Ovary (tissue), 9 donors: Measurements from ENCODE around the gene C10orf143. TPM values are rescaled to one million over a fixed set of nuclear protein-coding genes. Genes with fewer than 3 reads are reported as not detected.

Source experiments
- DNase-seq, 5 donors: peaks; one replicate each; pipeline ENCODE4 v3.0.0-alpha.2; 2019 to 2020
- H3K27ac ChIP-seq, 2 donors: fragments of 200-600 bp; one replicate each; pipeline versions ENCODE4 v1.5.1 to v1.8.0; 2019 to 2022
- H3K27me3 ChIP-seq: fragments of 200-600 bp; one replicate; pipeline ENCODE4 v1.8.0; 2022
- H3K36me3 ChIP-seq: fragments of 200-600 bp; sonication (generic); one replicate; pipeline ENCODE4 v1.5.1; 2019
- H3K4me1 ChIP-seq: one replicate; pipeline ENCODE4 v1.8.1; 2013; ENCODE audit warnings: mild to moderate bottlenecking, moderate library complexity; ENCODE audit not compliant: insufficient read depth
- H3K4me3 ChIP-seq: fragments of 200-600 bp; sonication (generic); one replicate; pipeline ENCODE4 v1.5.1; 2017
- H3K9me3 ChIP-seq, 2 donors: fragments of 200-600 bp in 1 of 2; sonication (generic) in 1 of 2; one replicate each; pipeline versions ENCODE4 v1.5.1 to v1.8.1; 2013 to 2019; ENCODE audit warnings: mild to moderate bottlenecking in 1 of 2, moderate library complexity in 1 of 2
- EP300 ChIP-seq: sonication (generic); formaldehyde crosslinking; IDR thresholded peaks from one replicate; pipeline ENCODE4 v1.6.1; 2017; ENCODE audit warnings: antibody characterized with exemption
- POLR2A ChIP-seq: fragments of 450-650 bp; IDR thresholded peaks from one replicate; pipeline ENCODE4 v1.6.1; 2017; ENCODE audit warnings: antibody characterized with exemption, mild to moderate bottlenecking, moderate library complexity
- WGBS, 3 donors: extraction: QIAGEN DNeasy Blood & Tissue Kit in 1 of 3; methylation state at CpG; one replicate each; pipeline versions ENCODE4 v1.1.5 to v1.1.7; 2013 to 2017; 5-methylcytosine and 5-hydroxymethylcytosine counted together
- intact Hi-C, 4 donors: fragments of 100-400 bp; cut with DNase I; formaldehyde crosslinking; loops; one replicate each; pipeline versions ENCODE4 v1.11.0 to v1.15.1; 2022 to 2023
- polyA plus RNA-seq, 2 donors: library from polyadenylated mRNA; stranded (reverse); fragments of 200-250 nt in 1 of 2; fragments of 350-450 nt in 1 of 2; fragmentation: Illumina TruSeq in 1 of 2; extraction: RNeasy Lipid Tissue Mini Kit (QIAGEN cat#74804) in 1 of 2; gene quantifications; one replicate each; pipeline ENCODE4 v1.2.3, GENCODE V29; 2013 to 2014
- total RNA-seq, 7 donors: library from RNA; depleted of rRNA in 2 of 7; stranded (reverse); fragments of >200 nt in 2 of 7; fragmentation: NEBNext Ultra II Directional in 3 of 7; extraction: Animal tissue kit (Norgen Biotek cat#: 25700) in 3 of 7; gene quantifications; one replicate each; pipeline versions ENCODE4 v1.1.0 to v1.2.4, GENCODE V29; 2016 to 2023
- TF ChIP-seq, protein P1 (sequence below), 3 donors: fragments of 450-650 bp in 2 of 3; fragments of 200-600 bp in 1 of 3; IDR thresholded peaks; one replicate each; pipeline versions ENCODE4 v1.5.1 to v1.8.0; 2016 to 2022; ENCODE audit warnings: antibody characterized with exemption in 3 of 3, mild to moderate bottlenecking in 1 of 3
- donor health status: DM: no; HTN: no; CAD: no; lungs with moderate emphysema.
- donor health status: DM: no; HTN: no; CAD: no.
- donor health status: Bipolar disorder and iron deficiency.
- donor health status: DM: yes; HTN: yes; CAD: no.
- donor health status: DM: no; HTN: no; CAD: no.
- donor health status: DM: yes; HTN: yes; CAD: no.

C10orf143 gene
- total and polyA plus RNA-seq, 9 donors = 3.1 to 10.3 (median 5.9) TPM

DNA sequence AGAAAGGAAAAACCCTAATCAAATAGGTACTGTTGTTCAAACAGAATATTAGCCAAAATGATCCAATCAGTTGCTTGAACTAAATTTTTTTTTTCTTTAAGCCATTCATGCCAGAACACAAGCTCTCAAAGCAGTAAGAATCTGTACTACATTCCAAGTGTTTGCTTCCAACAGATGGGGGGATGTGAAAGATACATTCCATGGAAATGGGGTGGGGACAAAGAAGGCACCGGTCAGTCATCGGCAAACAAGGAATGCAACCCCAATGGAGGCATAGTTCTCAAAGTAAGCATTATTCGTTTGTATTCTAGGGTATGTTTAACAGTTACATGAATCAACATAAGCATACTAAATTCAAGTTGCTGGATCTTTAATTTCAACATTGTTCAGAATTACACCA lies 32.5 kb downstream of the C10orf143 start:
- TF ChIP-seq EP300 = no peak
- TF ChIP-seq POLR2A = no peak
- TF ChIP-seq, protein P1, sequence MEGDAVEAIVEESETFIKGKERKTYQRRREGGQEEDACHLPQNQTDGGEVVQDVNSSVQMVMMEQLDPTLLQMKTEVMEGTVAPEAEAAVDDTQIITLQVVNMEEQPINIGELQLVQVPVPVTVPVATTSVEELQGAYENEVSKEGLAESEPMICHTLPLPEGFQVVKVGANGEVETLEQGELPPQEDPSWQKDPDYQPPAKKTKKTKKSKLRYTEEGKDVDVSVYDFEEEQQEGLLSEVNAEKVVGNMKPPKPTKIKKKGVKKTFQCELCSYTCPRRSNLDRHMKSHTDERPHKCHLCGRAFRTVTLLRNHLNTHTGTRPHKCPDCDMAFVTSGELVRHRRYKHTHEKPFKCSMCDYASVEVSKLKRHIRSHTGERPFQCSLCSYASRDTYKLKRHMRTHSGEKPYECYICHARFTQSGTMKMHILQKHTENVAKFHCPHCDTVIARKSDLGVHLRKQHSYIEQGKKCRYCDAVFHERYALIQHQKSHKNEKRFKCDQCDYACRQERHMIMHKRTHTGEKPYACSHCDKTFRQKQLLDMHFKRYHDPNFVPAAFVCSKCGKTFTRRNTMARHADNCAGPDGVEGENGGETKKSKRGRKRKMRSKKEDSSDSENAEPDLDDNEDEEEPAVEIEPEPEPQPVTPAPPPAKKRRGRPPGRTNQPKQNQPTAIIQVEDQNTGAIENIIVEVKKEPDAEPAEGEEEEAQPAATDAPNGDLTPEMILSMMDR (IDR thresholded peaks at IDR 0.05) = no peak
- no peak for DNase-seq
- 76 to 87% (median 81%) methylated on average over 3 of the region's 3 CpGs for WGBS, 3 donors
- intact Hi-C loops = no loop called here
- Histone ChIP-seq H3K27ac (no peak overlapping the region), H3K9me3 (no peaks in the 10 kb centered on the region), H3K4me1 (no peaks in the 10 kb centered on the region), H3K27me3 (no peaks in the 10 kb centered on the region), H3K36me3 (no peaks in the 10 kb centered on the region), H3K4me3 (no peak overlapping the region)

DNA sequence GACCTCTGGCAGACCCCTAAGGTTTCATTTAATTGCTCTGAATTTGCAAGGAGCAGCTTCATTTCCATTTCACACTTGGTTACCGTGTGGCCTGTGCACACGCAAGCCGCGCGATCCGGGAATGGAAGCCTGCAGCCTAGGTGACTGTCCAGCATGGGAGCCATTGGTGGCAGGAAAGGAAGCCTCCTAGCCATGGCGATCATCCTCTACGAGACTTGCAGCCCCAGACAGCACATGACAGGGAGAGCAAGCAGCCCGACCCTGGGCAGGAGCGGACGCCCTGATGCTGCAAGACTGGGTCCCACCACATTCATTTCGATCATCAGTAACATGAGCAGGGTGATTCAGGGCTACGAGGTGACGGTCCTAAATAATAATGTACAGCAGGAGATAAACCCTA lies 33.9 kb downstream of the C10orf143 start:
- Histone ChIP-seq H3K36me3 (no peaks in the 10 kb centered on the region), H3K4me3 (no peak overlapping the region), H3K9me3 (no peaks in the 10 kb centered on the region), H3K27me3 (no peaks in the 10 kb centered on the region), H3K4me1 (no peaks in the 10 kb centered on the region), H3K27ac (no peak overlapping the region)
- intact Hi-C loops = no loop called here
- DNase-seq = no peak
- WGBS, 3 donors = 92 to 98% (median 96%) methylated on average over 14 of the region's 14 CpGs
- TF ChIP-seq, protein P1 (IDR thresholded peaks at IDR 0.05) = no peak
- TF ChIP-seq POLR2A = no peak
- no peak for TF ChIP-seq EP300

GRCh38 chr10:130074639-130075038 lies 36.0 kb downstream of the C10orf143 start:
- DNase-seq = no peak
- WGBS, 3 donors = 57 to 63% (median 59%) methylated on average over 1 of the region's 1 CpG
- H3K36me3 ChIP-seq = no peaks in the 10 kb centered on the region
- H3K9me3 ChIP-seq = no peaks in the 10 kb centered on the region
- intact Hi-C loops = no loop called here
- no peaks in the 10 kb centered on the region for H3K4me1 ChIP-seq
- H3K27ac ChIP-seq = no peak overlapping the region
- TF ChIP-seq POLR2A (no peak), EP300 (no peak)
- TF ChIP-seq, protein P1 (IDR thresholded peaks at IDR 0.05) = no peak
- no peaks in the 10 kb centered on the region for H3K27me3 ChIP-seq
- no peak overlapping the region for H3K4me3 ChIP-seq

DNA sequence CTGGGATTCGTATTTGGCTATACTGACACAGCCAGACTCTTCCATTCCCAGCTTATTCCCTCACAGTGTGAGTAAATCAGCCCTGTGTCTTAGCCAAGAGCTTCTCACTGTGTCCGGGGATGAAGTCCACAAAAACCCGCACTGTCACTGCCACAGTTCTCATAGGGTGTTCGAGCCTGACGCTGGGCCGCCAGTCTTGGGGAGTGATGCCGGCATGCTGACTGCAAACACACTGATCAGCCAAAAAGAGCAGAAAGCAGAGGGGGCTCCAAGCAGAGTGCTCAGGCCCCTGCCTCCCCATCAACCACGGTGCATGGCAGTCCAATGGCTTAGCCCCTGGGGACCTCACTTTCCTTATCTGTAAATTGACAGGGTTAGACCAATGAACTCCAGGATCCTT lies 36.7 kb downstream of the C10orf143 start:
- DNase-seq = no peak
- WGBS, 3 donors = 93 to 95% (median 93%) methylated on average over 8 of the region's 8 CpGs
- TF ChIP-seq EP300 (no peak), POLR2A (no peak)
- TF ChIP-seq, protein P1 (IDR thresholded peaks at IDR 0.05) = no peak
- Histone ChIP-seq H3K27me3 (no peaks in the 10 kb centered on the region), H3K36me3 (no peaks in the 10 kb centered on the region), H3K4me3 (no peak overlapping the region), H3K27ac (no peak overlapping the region), H3K9me3 (no peaks in the 10 kb centered on the region), H3K4me1 (no peaks in the 10 kb centered on the region)
- intact Hi-C loops = no loop called here

DNA sequence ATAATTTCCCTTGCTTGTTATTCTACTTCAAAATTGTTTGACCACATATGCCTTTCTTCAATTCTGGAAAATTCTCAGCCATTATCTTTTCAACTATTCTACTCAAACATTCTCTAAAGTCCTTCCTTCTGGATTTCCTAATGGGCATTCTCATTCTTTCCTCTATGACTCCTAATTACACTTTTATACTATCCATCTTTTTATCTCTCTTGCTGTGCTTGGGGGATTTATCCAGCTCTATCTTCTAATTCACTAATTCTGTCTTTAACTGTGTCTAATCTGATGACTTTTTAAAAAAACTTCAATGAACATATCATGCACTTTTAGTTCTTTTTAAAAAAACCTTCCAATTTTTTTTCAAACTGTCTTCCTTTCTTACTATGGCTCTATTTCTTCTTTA lies 38.4 kb downstream of the C10orf143 start:
- DNase-seq = no peak

More for the DNA sequence above, 38.4 kb downstream of the C10orf143 start:
- Histone ChIP-seq H3K36me3 (no peaks in the 10 kb centered on the region), H3K9me3 (no peaks in the 10 kb centered on the region), H3K27ac (no peak overlapping the region), H3K27me3 (no peaks in the 10 kb centered on the region), H3K4me1 (no peaks in the 10 kb centered on the region), H3K4me3 (no peak overlapping the region)
- TF ChIP-seq POLR2A (no peak), EP300 (no peak)
- TF ChIP-seq, protein P1 (IDR thresholded peaks at IDR 0.05) = no peak
- intact Hi-C loops = no loop called here
